DND-41 (cell line): Measurements from ENCODE around the gene KLHL30.

Source experiments
- ATAC-seq: fragments of 200-7000 bp; cut with Tn5 transposase; 3 replicates; pipeline ENCODE4 v1.9.1; 2021; ENCODE audit warnings: low read depth; ENCODE audit not compliant: insufficient read depth
- DNase-seq: peaks from one replicate; pipeline ENCODE4 v3.0.0-alpha.2; 2020
- H2AFZ ChIP-seq: 2 replicates; pipeline ENCODE4 v1.6.0; 2012; ENCODE audit warnings: low read depth, low read length
- H3K27ac ChIP-seq: 2 replicates; pipeline ENCODE4 v1.5.1; 2012; ENCODE audit warnings: low read length, inconsistent platforms
- H3K27me3 ChIP-seq: fragments of 200-600 bp; sonication (generic); 2 replicates; pipeline ENCODE4 v1.6.0; 2012; ENCODE audit warnings: low read length, mild to moderate bottlenecking, inconsistent platforms; ENCODE audit not compliant: insufficient read depth, poor library complexity
- H3K36me3 ChIP-seq: 2 replicates; pipeline ENCODE4 v1.5.1; 2012; ENCODE audit warnings: low read length, inconsistent platforms; ENCODE audit not compliant: insufficient read depth
- H3K4me1 ChIP-seq: 2 replicates; pipeline ENCODE4 v1.5.1; 2012; ENCODE audit warnings: mild to moderate bottlenecking, low read length; ENCODE audit not compliant: insufficient read depth
- H3K4me2 ChIP-seq: 2 replicates; pipeline ENCODE4 v1.6.0; 2012; ENCODE audit warnings: mild to moderate bottlenecking, moderate library complexity, low read length, inconsistent platforms; ENCODE audit not compliant: insufficient read depth
- H3K4me3 ChIP-seq, 2 experiments: fragments of 200-600 bp in 1 of 2; shearing (Covaris generic) in 1 of 2; 2 replicates each; pipeline ENCODE4 v1.5.1; 2012 to 2016; ENCODE audit warnings: inconsistent platforms in 2 of 2, low read length in 2 of 2, mild to moderate bottlenecking in 2 of 2, low read depth in 1 of 2, moderate library complexity in 1 of 2
- H3K79me2 ChIP-seq: 2 replicates; pipeline ENCODE4 v1.6.0; 2012; ENCODE audit warnings: low read length, inconsistent platforms; ENCODE audit not compliant: insufficient read depth
- H3K9ac ChIP-seq: 2 replicates; pipeline ENCODE4 v1.6.0; 2012; ENCODE audit warnings: low read depth, mild to moderate bottlenecking, inconsistent platforms, low read length, moderate library complexity
- H3K9me3 ChIP-seq: 2 replicates; pipeline ENCODE4 v1.5.1; 2012; ENCODE audit warnings: low read length, moderate library complexity, mild to moderate bottlenecking, inconsistent platforms; ENCODE audit not compliant: insufficient read depth, severe bottlenecking
- H4K20me1 ChIP-seq: 2 replicates; pipeline ENCODE4 v1.6.0; 2012; ENCODE audit warnings: low read length; ENCODE audit not compliant: insufficient read depth
- EZH2 ChIP-seq: IDR thresholded peaks from 3 replicates; pipeline ENCODE4 v1.6.1; 2012; ENCODE audit warnings: borderline replicate concordance, low read depth, mild to moderate bottlenecking, moderate library complexity, low read length, inconsistent platforms; ENCODE audit not compliant: severe bottlenecking
- TF ChIP-seq, protein P1 (sequence below): IDR thresholded peaks from 2 replicates; pipeline ENCODE4 v1.5.1; 2012; ENCODE audit warnings: borderline replicate concordance, low read length, moderate library complexity, mild to moderate bottlenecking; ENCODE audit not compliant: poor library complexity, severe bottlenecking; ENCODE audit errors: extremely low read depth

The KLHL30 gene

DNA sequence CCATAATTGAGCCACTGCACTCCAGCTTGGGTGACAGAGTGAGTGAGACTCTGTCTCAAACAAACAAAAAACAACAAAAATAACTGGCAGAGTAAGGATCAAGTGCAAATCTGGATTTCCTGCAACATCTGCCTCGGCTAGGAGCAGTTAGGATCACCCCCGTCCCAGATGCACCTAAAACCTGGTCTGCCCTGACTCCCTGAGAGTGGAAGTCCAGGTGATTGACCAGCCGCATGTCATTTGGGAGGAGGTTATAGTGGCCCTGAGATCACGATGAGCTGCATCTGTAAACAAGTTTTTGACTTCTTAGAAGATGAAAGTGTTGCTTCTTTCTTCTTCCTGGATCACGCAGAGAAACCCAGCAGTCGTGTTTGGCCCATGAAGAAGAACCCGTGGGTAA lies 43.3 kb upstream of the KLHL30 start:
- Histone ChIP-seq H3K9me3 (no peaks in the 10 kb centered on the region), H3K9ac (no peak overlapping the region), H3K4me1 (no peaks in the 10 kb centered on the region), H2AFZ (no peak overlapping the region), H3K27me3 (no peaks in the 10 kb centered on the region), H4K20me1 (peaks cover 14% of the 10 kb centered on the region), H3K27ac (no peak overlapping the region), H3K4me2 (no peak overlapping the region), H3K36me3 (peaks cover 44% of the 10 kb centered on the region), H3K79me2 (no peaks in the 10 kb centered on the region), H3K4me3 (no peak overlapping the region)
- no peak for TF ChIP-seq EZH2
- TF ChIP-seq, protein P1, sequence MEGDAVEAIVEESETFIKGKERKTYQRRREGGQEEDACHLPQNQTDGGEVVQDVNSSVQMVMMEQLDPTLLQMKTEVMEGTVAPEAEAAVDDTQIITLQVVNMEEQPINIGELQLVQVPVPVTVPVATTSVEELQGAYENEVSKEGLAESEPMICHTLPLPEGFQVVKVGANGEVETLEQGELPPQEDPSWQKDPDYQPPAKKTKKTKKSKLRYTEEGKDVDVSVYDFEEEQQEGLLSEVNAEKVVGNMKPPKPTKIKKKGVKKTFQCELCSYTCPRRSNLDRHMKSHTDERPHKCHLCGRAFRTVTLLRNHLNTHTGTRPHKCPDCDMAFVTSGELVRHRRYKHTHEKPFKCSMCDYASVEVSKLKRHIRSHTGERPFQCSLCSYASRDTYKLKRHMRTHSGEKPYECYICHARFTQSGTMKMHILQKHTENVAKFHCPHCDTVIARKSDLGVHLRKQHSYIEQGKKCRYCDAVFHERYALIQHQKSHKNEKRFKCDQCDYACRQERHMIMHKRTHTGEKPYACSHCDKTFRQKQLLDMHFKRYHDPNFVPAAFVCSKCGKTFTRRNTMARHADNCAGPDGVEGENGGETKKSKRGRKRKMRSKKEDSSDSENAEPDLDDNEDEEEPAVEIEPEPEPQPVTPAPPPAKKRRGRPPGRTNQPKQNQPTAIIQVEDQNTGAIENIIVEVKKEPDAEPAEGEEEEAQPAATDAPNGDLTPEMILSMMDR = no peak
- no peak for DNase-seq
- no peak for ATAC-seq

DNA sequence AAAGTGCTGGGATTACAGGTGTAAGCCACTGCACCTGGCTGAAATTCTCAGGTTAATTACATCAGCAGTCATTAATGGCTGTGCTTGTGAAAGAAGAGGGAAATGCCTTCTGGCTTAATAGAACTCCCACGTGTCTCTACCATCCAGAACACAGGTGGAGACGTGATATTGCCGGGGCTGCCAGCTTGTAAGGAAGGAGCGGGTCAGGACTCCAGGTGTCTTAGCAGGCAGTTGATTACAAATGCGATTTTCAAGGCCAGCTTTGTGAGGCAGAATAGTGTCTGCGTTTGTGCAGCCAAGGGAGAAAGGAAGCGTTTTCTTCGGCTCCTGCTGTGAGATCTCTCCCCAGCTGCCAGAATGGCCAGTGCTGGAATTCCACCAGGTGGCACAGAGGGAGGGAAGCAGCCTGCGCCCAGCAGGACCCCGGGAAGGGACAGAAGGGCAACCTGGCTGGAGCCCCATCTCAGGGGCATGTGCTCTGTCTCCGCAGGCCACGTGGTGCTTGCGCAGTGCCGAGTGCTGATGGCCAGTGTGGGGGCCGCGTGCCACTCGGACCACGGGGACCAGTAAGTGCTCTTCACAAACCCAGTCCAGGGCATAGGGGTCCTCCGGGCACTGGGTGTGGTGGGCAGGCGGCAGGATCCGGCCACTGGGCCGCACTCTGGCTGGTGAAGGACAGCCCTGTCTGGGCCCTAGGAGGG lies 42.0 kb upstream of the KLHL30 start:
- Histone ChIP-seq H3K27ac (no peak overlapping the region), H3K79me2 (no peaks in the 10 kb centered on the region), H3K4me2 (no peak overlapping the region), H3K4me1 (no peaks in the 10 kb centered on the region), H2AFZ (no peak overlapping the region), H3K36me3 (peaks cover 34% of the 10 kb centered on the region), H3K4me3 (no peak overlapping the region), H3K27me3 (no peaks in the 10 kb centered on the region), H3K9ac (no peak overlapping the region), H4K20me1 (peaks cover 14% of the 10 kb centered on the region), H3K9me3 (no peaks in the 10 kb centered on the region)
- TF ChIP-seq, protein P1 = no peak
- TF ChIP-seq EZH2 = no peak
- no peak for ATAC-seq
- DNase-seq = no peak

DNA sequence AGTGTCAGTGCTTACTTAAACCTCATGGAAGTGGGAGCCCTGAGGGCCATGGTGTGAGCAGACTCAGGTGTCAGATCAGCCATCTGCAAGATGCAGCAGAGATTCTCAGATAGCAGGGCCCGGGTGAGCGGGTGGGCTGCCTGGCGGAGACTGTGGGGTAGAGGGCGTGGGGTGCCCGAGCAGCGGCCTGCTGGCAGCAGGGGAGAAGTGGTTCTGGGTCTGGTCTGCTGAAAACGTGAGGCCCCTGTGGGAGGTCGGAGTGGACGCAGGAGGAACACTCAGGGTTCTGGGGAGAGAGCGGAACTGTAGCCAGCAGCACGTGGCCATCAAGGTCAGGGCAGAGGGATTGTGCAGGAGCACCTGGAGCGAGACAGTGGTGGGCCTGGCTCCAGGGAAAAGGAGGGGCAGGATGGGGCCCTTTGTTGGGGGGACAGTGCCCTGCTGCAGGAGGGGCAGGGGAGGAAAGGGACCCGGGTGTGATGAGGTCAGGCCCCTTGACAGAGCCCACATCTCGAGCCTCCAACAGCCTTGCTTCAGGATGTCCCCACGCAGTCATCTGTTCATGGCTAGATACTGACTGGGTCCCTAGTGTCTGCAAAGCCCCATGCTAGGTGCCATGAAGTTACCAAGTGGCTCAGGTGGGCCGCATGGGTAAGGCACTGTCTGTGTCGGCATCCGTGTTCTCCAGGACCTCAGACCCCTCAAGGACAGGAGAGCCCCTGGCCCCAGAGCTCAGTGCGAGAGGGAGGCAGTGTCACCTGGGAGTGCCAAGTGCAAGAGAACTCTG lies 41.1 kb upstream of the KLHL30 start:
- Histone ChIP-seq H3K9ac (no peak overlapping the region), H3K27me3 (no peaks in the 10 kb centered on the region), H3K4me2 (no peak overlapping the region), H2AFZ (no peak overlapping the region), H3K27ac (no peak overlapping the region), H3K9me3 (no peaks in the 10 kb centered on the region), H3K79me2 (no peaks in the 10 kb centered on the region), H4K20me1 (peaks cover 14% of the 10 kb centered on the region), H3K4me3 (no peak overlapping the region), H3K36me3 (peaks cover 31% of the 10 kb centered on the region), H3K4me1 (no peaks in the 10 kb centered on the region)
- no peak for TF ChIP-seq EZH2
- TF ChIP-seq, protein P1 = no peak
- peak; percentile 3 for DNase-seq
- ATAC-seq = no peak
